NB4 (cell line): ENCODE measurements around the gene ACE2.

Experiments used
- DNase-seq: peaks from one replicate; pipeline ENCODE4 v3.0.0; 2010; ENCODE audit warnings: low read depth
- H3K4me3 ChIP-seq: one replicate; pipeline ENCODE4 v1.5.1; 2011; ENCODE audit warnings: mild to moderate bottlenecking, low read depth, low read length, moderate library complexity
- MYC ChIP-seq: IDR thresholded peaks from 2 replicates; pipeline ENCODE4 v1.6.1; 2011; ENCODE audit warnings: low read depth, low read length
- POLR2A ChIP-seq: IDR thresholded peaks from 2 replicates; pipeline ENCODE4 v1.6.1; 2011; ENCODE audit warnings: mild to moderate bottlenecking; ENCODE audit not compliant: insufficient read length; ENCODE audit errors: extremely low read depth
- TF ChIP-seq, protein P1 (sequence below): IDR thresholded peaks from one replicate; pipeline ENCODE4 v1.5.1; 2012; ENCODE audit warnings: low read depth, low read length
- TF ChIP-seq, protein P2 (sequence below): IDR thresholded peaks from 2 replicates; pipeline ENCODE4 v1.6.1; 2011; ENCODE audit warnings: low read depth, low read length

Gene ACE2

DNA sequence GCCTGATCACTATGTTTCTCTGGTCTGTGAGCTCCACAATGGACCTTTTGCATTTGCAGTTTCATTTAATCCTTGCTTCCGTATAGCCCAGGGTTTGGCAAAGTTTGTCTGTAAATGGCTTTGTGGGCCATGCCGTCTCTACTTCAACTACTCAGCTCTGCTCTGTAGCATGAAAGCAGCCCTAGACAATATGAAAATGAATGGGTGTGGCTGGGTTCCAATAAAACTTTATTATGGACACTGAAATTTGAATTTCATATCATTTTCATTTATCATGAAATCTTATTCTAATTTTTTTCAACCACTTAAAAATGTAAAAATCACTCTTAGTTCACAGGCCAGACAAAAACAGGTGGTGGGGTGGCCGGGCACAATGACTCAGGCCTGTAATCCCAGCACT, 41.5 kb downstream of the ACE2 start:
- DNase-seq = no peak
- TF ChIP-seq, protein P1, sequence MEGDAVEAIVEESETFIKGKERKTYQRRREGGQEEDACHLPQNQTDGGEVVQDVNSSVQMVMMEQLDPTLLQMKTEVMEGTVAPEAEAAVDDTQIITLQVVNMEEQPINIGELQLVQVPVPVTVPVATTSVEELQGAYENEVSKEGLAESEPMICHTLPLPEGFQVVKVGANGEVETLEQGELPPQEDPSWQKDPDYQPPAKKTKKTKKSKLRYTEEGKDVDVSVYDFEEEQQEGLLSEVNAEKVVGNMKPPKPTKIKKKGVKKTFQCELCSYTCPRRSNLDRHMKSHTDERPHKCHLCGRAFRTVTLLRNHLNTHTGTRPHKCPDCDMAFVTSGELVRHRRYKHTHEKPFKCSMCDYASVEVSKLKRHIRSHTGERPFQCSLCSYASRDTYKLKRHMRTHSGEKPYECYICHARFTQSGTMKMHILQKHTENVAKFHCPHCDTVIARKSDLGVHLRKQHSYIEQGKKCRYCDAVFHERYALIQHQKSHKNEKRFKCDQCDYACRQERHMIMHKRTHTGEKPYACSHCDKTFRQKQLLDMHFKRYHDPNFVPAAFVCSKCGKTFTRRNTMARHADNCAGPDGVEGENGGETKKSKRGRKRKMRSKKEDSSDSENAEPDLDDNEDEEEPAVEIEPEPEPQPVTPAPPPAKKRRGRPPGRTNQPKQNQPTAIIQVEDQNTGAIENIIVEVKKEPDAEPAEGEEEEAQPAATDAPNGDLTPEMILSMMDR = no peak
- TF ChIP-seq, protein P2, sequence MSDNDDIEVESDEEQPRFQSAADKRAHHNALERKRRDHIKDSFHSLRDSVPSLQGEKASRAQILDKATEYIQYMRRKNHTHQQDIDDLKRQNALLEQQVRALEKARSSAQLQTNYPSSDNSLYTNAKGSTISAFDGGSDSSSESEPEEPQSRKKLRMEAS = no peak
- no peak overlapping the region for H3K4me3 ChIP-seq

DNA sequence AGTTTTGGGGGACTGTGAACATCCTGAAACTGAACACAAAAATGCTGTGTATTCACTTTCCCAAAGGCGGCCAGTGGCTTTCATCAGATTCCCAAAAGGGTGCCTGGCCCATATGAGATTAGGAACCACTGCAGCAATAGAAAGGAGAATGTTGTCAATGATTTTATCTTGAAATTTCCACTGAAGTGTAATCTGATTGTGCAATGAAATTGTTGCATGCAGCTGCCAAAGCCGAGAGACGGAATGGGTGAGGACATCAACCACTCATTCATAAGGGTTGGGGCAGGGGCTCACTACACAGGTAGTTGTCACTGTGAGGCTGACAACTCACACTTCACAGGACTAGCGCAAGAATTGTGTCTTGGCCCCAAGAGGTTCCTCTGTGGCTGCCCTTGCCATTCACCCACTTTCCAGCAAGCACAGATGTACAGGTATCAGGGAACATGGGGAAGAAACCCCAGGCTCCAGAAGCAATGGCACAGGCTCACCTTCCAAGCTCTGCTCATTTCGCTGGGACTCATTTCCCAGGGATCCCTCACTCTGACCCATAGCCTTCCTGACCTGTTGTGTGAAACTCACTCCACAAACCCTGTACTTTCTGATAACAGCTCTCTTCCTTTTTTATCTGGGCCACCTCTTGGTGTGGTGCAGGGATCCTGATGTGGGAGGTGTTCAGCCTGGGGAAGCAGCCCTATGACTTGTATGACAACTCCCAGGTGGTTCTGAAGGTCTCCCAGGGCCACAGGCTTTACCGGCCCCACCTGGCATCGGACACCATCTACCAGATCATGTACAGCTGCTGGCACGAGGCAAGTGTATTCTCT, 51.4 kb downstream of the ACE2 start:
- no peak overlapping the region for H3K4me3 ChIP-seq
- peak; percentile 9 for DNase-seq
- TF ChIP-seq, protein P2 = no peak
- TF ChIP-seq POLR2A = no peak
- TF ChIP-seq, protein P1 = no peak
- no peak for TF ChIP-seq MYC

DNA sequence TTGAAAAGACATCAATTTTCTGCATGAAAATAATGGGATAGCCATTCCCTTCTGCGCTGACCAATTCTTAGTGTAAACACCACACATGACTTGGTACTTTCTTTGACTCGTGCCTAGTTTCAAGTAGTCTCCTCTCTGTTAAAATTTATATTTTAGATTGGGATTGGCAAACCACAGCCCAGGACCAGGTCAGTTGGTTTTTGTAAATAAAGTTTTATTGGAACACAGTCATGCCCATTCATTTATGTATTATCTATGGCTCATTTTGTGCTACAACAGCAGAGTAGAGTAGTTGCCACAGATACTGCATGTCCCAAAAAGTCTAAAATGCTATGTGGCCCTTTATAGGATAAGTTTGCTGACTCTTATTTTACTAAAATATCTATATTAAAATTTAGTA, 53.4 kb downstream of the ACE2 start:
- H3K4me3 ChIP-seq = no peak overlapping the region
- TF ChIP-seq, protein P1 = no peak
- TF ChIP-seq MYC (no peak), POLR2A (no peak)
- TF ChIP-seq, protein P2 = no peak
- DNase-seq = no peak

DNA sequence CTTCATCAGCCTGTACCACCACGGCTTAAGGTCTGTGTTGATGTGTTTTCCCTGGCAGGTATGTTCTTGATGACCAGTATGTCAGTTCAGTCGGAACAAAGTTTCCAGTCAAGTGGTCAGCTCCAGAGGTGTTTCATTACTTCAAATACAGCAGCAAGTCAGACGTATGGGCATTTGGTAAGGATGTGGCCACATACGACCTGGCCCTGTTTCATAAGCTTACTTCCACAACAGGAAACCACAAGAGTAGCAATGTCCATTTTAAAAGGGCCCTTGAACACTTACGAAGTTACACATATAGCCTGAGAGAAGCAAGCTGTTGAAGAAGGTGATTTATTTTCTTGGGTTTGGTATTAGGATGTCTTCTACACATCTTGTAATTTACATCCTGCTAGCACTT, 54.0 kb downstream of the ACE2 start:
- TF ChIP-seq POLR2A = no peak
- TF ChIP-seq, protein P1 = no peak
- no peak for TF ChIP-seq MYC
- TF ChIP-seq, protein P2 = no peak

DNA sequence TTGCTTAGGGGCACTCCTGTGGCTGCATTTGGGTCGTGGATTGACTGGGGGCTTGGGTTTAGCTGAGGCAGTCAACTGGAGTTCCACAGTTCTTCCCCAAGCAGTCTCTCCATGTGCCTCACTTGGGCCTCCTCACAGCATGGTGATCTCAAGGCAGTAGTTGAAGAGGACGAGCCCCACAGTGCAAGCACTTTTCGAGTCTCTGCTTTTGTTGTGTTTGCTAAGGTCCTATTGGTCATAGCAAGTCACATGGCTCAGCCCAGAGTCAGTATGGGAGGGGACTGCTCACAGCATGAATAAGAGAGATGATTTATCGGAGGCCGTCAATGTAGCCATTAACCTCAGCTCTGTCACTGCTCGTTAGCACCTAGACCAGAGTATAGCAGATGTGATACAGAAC, 70.4 kb downstream of the ACE2 start:
- no peak overlapping the region for H3K4me3 ChIP-seq
- TF ChIP-seq POLR2A = no peak
- TF ChIP-seq, protein P2 = no peak
- no peak for TF ChIP-seq MYC
- TF ChIP-seq, protein P1 = no peak
- DNase-seq = no peak

More for the DNA sequence above, 54.0 kb downstream of the ACE2 start:
- peak; percentile 61 for DNase-seq
- no peak overlapping the region for H3K4me3 ChIP-seq
